Epithelial cell of esophagus (primary cell): Measurements from ENCODE around the gene SEZ6L.

ENCODE experiments used
- DNase-seq: peaks from one replicate; pipeline ENCODE4 v3.0.0; 2010; ENCODE audit warnings: low read depth
- H3K4me3 ChIP-seq: 2 replicates; pipeline ENCODE4 v1.5.1; 2011; ENCODE audit warnings: mild to moderate bottlenecking, low read length, control low read depth
- TF ChIP-seq, protein P1 (sequence below): IDR thresholded peaks from 2 replicates; pipeline ENCODE4 v1.5.1; 2011; ENCODE audit warnings: low read depth, mild to moderate bottlenecking, low read length, control low read depth, inconsistent platforms; ENCODE audit not compliant: insufficient read depth; ENCODE audit errors: missing control alignments

SEZ6L gene

DNA sequence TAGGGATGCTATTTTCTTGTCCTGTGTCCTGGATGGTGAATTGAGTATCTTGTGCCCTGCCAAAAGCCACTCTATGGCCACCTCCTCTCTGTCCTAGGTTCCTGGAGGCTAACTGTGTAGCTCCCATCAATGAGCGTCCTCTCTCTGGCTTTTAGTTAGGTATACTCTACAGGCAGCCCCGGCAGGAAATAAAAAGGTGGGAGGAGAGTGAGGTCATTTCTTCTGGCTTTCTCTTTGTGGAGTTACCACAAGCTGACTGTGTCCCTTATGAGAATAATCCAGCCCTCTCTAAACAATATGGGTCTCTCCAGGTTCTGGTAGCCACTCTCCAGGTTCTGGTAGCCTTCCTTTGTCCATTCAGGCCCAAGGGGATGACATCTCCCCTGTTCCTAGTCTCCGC lies 248.1 kb downstream of the SEZ6L start:
- no peak for DNase-seq
- TF ChIP-seq, protein P1, sequence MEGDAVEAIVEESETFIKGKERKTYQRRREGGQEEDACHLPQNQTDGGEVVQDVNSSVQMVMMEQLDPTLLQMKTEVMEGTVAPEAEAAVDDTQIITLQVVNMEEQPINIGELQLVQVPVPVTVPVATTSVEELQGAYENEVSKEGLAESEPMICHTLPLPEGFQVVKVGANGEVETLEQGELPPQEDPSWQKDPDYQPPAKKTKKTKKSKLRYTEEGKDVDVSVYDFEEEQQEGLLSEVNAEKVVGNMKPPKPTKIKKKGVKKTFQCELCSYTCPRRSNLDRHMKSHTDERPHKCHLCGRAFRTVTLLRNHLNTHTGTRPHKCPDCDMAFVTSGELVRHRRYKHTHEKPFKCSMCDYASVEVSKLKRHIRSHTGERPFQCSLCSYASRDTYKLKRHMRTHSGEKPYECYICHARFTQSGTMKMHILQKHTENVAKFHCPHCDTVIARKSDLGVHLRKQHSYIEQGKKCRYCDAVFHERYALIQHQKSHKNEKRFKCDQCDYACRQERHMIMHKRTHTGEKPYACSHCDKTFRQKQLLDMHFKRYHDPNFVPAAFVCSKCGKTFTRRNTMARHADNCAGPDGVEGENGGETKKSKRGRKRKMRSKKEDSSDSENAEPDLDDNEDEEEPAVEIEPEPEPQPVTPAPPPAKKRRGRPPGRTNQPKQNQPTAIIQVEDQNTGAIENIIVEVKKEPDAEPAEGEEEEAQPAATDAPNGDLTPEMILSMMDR: no peak
- no peak overlapping the region for H3K4me3 ChIP-seq

DNA sequence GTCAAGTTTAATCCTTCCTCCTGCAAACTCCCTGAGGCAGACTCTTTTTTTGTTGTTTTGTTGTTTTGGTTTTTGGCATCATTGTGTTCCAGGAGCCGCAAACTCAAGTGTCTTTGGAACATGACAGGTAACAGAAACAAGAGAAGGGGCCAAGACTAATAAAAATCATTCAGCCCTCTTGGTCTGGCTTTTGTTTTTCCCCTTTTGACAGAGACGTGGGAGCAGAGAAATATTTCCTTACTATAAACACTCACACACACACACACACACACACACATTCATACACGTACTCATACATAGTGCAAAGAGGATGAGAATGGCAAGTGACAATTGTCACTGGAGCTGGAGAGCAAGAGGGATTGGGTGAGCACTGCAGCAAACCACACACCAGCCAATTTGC lies 249.4 kb downstream of the SEZ6L start:
- H3K4me3 ChIP-seq: no peak overlapping the region
- TF ChIP-seq, protein P1: no peak
- DNase-seq: no peak

DNA sequence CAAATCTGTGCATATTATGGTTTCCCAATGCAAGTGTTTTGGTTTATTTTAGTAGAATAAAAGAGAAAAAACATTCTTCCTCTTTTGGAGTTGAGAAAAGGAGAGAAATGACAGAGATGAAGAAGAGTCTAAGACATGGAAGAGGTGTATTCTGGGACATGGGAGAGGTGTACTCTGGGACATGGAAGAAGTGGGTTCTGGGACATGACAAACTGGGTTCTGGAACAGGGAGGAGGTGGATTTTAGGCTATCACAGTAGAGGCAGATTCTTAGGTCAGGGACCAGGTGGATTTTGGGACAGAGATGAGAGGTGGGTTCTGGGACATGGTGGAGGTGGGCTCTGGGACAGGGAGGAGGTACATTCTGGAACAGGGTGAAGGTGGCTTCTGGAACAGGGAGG lies 257.7 kb downstream of the SEZ6L start:
- no peak for DNase-seq
- TF ChIP-seq, protein P1: no peak
- H3K4me3 ChIP-seq: no peak overlapping the region

DNA sequence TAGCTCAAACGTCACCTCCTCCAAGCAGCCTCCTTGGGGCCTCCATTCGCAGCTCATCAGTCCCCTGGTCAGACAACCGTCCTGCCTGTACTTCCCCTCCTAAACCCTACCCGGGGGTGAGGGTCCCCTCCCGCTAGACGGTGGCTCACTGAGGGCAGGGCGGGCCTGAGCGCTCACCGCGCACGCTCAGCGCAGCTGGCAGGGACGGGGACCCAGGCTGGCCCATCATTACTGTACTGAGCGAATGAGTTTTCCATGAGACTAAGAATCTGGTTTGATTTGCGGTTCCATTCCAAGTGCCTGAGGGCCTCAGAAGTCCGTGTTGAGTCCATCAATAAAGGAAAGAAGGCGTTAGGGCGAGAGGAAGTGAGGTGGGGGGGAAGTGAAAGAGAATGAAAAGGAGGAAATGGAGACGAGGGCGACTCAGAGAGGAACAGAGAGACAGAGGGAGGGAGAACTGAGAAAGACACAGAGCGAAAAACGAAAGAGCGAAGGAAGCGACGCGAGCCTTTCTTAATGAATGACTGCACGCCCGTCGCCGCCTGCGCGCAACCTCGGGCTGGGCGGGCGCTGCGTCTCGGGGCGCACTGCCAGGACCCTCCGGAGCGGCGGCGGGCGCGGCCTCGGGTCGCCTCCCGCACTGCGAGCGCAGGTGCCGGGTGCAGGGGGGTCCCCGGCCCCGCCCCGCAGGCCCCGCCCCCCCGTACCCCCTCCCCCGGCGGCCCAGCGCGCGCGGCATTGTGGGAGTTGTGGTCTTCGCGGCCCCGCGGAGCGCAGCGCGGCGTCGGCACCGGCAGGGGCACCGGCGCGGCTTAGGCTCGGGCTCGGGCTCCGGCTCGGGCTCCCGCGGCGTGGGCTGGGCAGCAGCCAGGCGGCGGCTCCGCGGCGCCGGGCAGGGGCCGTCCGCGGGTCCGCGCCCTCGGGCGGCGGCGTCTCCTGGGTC lies 259.5 kb downstream of the SEZ6L start, which contains the start of gene ASPHD2:
ASPHD2 (plus strand) TSS at position 746 of the 943 bp plus-strand sequence. CDS start 4,356 bp downstream, outside the sequence.
- H3K4me3 ChIP-seq: peak within 1 kb of the TSS; percentile 56
- DNase-seq: peak; percentile 60
- TF ChIP-seq, protein P1: no peak

DNA sequence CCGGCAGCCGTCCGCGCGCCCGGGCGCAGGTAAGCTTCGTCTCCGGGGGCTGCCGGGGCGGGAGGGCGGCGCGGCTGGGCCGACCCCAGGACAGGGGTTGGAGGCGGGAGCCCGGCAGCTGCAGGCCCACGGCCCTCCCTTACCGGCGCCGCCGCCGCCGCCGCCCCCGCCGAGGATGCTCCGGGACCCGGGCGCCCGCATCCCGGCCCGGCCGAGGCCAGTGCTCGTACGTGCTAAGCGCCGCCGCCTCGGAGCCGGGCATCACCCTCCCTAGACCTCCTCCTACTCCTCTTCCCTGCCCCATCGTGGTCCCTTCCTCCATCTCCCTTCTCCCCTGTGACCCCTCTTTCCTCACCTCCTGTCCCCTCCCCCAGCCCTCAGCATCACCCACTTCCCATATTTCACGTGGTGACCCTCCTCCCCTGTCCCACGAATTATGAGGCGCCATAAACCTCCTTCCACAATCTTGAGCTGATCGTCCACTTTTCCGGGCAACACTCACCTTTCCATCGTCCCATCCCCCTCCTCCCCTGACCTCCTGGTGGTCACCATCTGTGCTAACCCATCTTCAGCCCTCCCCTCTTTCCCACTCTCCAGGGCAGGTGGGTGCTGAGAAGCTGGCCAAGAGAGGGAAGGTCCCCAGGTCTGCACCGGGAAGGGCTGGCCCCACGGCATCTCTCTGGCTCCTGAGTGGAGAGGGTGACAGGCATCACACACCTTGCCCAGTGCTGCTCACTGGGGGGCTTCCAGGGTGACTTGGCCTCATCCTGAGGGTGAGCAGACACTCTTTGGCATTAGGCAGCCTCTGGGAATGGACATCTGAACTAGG lies 260.4 kb downstream of the SEZ6L start:
- TF ChIP-seq, protein P1: no peak
- DNase-seq: no peak
- peak overlapping the region; percentile 34 for H3K4me3 ChIP-seq

DNA sequence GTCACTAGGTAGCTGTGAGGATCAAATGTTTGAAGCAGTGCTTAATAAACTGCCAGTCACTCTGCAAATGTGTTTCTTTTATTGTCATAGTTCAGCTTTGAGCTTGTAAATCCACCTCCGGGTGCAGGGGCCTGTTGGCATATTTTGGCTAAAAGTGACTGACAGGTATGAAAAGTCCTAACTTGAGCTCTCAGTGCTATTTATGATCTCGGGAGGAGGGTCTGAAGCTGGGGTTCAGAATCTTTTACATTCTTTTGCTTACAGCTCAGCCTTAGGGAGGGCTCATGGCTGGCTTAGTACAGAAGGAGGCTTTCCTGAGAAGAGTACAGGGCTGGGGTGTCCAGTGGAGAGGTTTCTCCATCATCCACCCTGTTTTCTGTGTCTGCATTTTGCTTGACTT lies 261.3 kb downstream of the SEZ6L start:
- no peak for DNase-seq
- H3K4me3 ChIP-seq: no peak overlapping the region
- TF ChIP-seq, protein P1: no peak
